HG03280 (cell line): Measurements from ENCODE around the gene CNOT8.
"Not testable (repeated sequence)": the region's sequence is repeated elsewhere in the genome, so short reads cannot be mapped to it uniquely, and the experiment has no call there.

Source experiments
- ATAC-seq: cut with Tn5 transposase; IDR thresholded peaks from one replicate; pipeline ENCODE4 v1.9.1; 2021; ENCODE audit warnings: mild to moderate bottlenecking, moderate library complexity; ENCODE audit not compliant: unreplicated experiment

CNOT8 gene

GRCh38 chr5:154858297-154858971 lies at the start of gene CNOT8:
CNOT8 (plus strand) TSS chr5:154858627; CDS start chr5:154863279, 4,652 bp downstream.
- ATAC-seq = peak; percentile 83

- no peak for ATAC-seq
Observed at GRCh38 chr5:154811239-154811638, 47.2 kb upstream of the CNOT8 start.

GRCh38 chr5:154811653-154812465 lies 46.6 kb upstream of the CNOT8 start:
- ATAC-seq = no peak

GRCh38 chr5:154813158-154813557 lies 45.3 kb upstream of the CNOT8 start:
- ATAC-seq = no peak

- no peak for ATAC-seq
Observed at GRCh38 chr5:154813736-154814135, 44.7 kb upstream of the CNOT8 start.

- ATAC-seq = no peak
Observed at GRCh38 chr5:154815025-154815424, 43.4 kb upstream of the CNOT8 start.

- no peak for ATAC-seq
Observed at GRCh38 chr5:154815684-154816247, 42.7 kb upstream of the CNOT8 start.

- ATAC-seq = no peak
Observed at GRCh38 chr5:154816891-154817492, 41.4 kb upstream of the CNOT8 start.

GRCh38 chr5:154817815-154818214 lies 40.6 kb upstream of the CNOT8 start:
- ATAC-seq = no peak

GRCh38 chr5:154818471-154819116 lies 39.8 kb upstream of the CNOT8 start:
- ATAC-seq = no peak

GRCh38 chr5:154819546-154819945 lies 38.9 kb upstream of the CNOT8 start:
- ATAC-seq = no peak

- ATAC-seq = no peak
Observed at GRCh38 chr5:154820383-154820782, 38.0 kb upstream of the CNOT8 start.

GRCh38 chr5:154822896-154823295 lies 35.5 kb upstream of the CNOT8 start:
- ATAC-seq = not testable (repeated sequence)

GRCh38 chr5:154823605-154824004 lies 34.8 kb upstream of the CNOT8 start:
- no peak for ATAC-seq

- no peak for ATAC-seq
Observed at GRCh38 chr5:154824070-154824469, 34.4 kb upstream of the CNOT8 start.

GRCh38 chr5:154829181-154829588 lies 29.2 kb upstream of the CNOT8 start:
- no peak for ATAC-seq

- ATAC-seq = no peak
Observed at GRCh38 chr5:154829589-154830218, 28.7 kb upstream of the CNOT8 start.

- no peak for ATAC-seq
Observed at GRCh38 chr5:154830219-154830595, 28.2 kb upstream of the CNOT8 start.

- ATAC-seq = no peak
Observed at GRCh38 chr5:154830596-154830995, 27.8 kb upstream of the CNOT8 start.

- ATAC-seq = no peak
Observed at GRCh38 chr5:154831451-154831850, 27.0 kb upstream of the CNOT8 start.

GRCh38 chr5:154832804-154833203 lies 25.6 kb upstream of the CNOT8 start:
- ATAC-seq = not testable (repeated sequence)
